GM12878 (cell line): ENCODE data around the gene NR6A1. TPM values are rescaled to one million over a fixed set of nuclear protein-coding genes. Genes with fewer than 3 reads are reported as not detected.

ENCODE experiments used
- ATAC-seq: fragments of 200-7000 bp; cut with Tn5 transposase; 3 replicates; pipeline ENCODE4 v1.9.1; 2020; ENCODE audit warnings: mild to moderate bottlenecking, moderate library complexity
- BruUV-seq: library from RNA; stranded (reverse); fragments of 400-500 nt; replicated peaks from 2 replicates; lab custom pipeline; 2021; lab: Mats Ljungman, UMichigan
- CTCF ChIA-PET: fragments of 300-600 bp; sonication (Branson Sonifier 250); formaldehyde crosslinking; extraction: SDS; loops from one replicate; lab custom pipeline; 2021; ENCODE audit warnings: inconsistent platforms; lab: Yijun Ruan, JAX
- POLR2A ChIA-PET: fragments of 350-600 bp; formaldehyde crosslinking; extraction: SDS; loops from one replicate; lab custom pipeline; 2021; ENCODE audit warnings: inconsistent platforms; lab: Charles Lee
- RAD21 ChIA-PET: fragments of 300-600 bp; sonication (Branson Sonifier 250); formaldehyde crosslinking; loops from one replicate; lab custom pipeline; 2023; ENCODE audit warnings: antibody characterized with exemption; ENCODE audit not compliant: unreplicated experiment; lab: Charles Lee
- SMC1A ChIA-PET: fragments of 300-600 bp; sonication (Branson Sonifier 250); formaldehyde crosslinking; loops from one replicate; lab custom pipeline; 2023; ENCODE audit not compliant: unreplicated experiment, uncharacterized antibody; lab: Charles Lee
- DNase-seq: peaks from one replicate; pipeline ENCODE4 v3.0.0-alpha.2; 2011; ENCODE audit warnings: low read depth, low spot score
- FAIRE-seq: peaks from 3 replicates; lab custom pipeline; 2011; peaks lifted over from hg19 to GRCh38; lab: Jason Lieb, UNC
- H2AFZ ChIP-seq: 2 replicates; pipeline ENCODE4 v1.6.0; 2011; ENCODE audit warnings: low read depth, low read length, control low read depth; ENCODE audit not compliant: control insufficient read depth
- H3K27ac ChIP-seq: 2 replicates; pipeline ENCODE4 v1.5.1; 2011; ENCODE audit warnings: control low read depth; ENCODE audit not compliant: control insufficient read depth, insufficient read depth
- H3K27me3 ChIP-seq, 2 experiments: replicated peaks in 1 of 2; 2 replicates each; pipeline versions ENCODE4 v1.6.0 to v1.6.1; 2011; ENCODE audit warnings: low read length in 1 of 2; ENCODE audit not compliant: control insufficient read depth in 2 of 2, insufficient read depth in 2 of 2
- H3K36me3 ChIP-seq, 2 experiments: 2 replicates each; pipeline ENCODE4 v1.5.1; 2011; ENCODE audit warnings: low read length in 1 of 2; ENCODE audit not compliant: control insufficient read depth in 2 of 2, insufficient read depth in 2 of 2
- H3K4me1 ChIP-seq: 2 replicates; pipeline ENCODE4 v1.6.1; 2011; ENCODE audit warnings: mild to moderate bottlenecking, low read length, moderate library complexity, mixed read lengths; ENCODE audit not compliant: control insufficient read depth, insufficient read depth
- H3K4me2 ChIP-seq: 2 replicates; pipeline ENCODE4 v1.6.0; 2011; ENCODE audit warnings: control low read depth; ENCODE audit not compliant: control insufficient read depth, insufficient read depth
- H3K4me3 ChIP-seq: fragments of 200-600 bp; sonication (generic); 2 replicates; pipeline ENCODE4 v1.5.1; 2016
- H3K79me2 ChIP-seq: 2 replicates; pipeline ENCODE4 v1.6.0; 2011; ENCODE audit warnings: low read length; ENCODE audit not compliant: control insufficient read depth, insufficient read depth
- H3K9ac ChIP-seq: 2 replicates; pipeline ENCODE4 v1.8.0; 2011; ENCODE audit warnings: low read length, control low read depth, mixed read lengths; ENCODE audit not compliant: control insufficient read depth, insufficient read depth
- H3K9me3 ChIP-seq: replicated peaks from 3 replicates; pipeline ENCODE4 v1.5.1; 2011; ENCODE audit warnings: mild to moderate bottlenecking, low read length; ENCODE audit not compliant: control insufficient read depth, insufficient read depth
- H4K20me1 ChIP-seq: 2 replicates; pipeline ENCODE4 v1.6.0; 2011; ENCODE audit not compliant: control insufficient read depth, insufficient read depth
- ATF2 ChIP-seq: IDR thresholded peaks from 2 replicates; pipeline ENCODE4 v1.6.1; 2012; ENCODE audit warnings: low read length, inconsistent platforms
- BCL11A ChIP-seq: IDR thresholded peaks from 2 replicates; pipeline ENCODE4 v1.6.1; 2011; ENCODE audit warnings: low read depth, low read length
- BHLHE40 ChIP-seq, 2 experiments: fragments of 450-650 bp in 1 of 2; IDR thresholded peaks; 2 replicates each; pipeline ENCODE4 v1.6.1; 2011 to 2017; ENCODE audit warnings: low read depth in 2 of 2, borderline replicate concordance in 1 of 2, improper control_type of control experiment in 1 of 2, low read length in 1 of 2, mild to moderate bottlenecking in 1 of 2
- CBX5 ChIP-seq: sonication (generic); IDR thresholded peaks from 2 replicates; pipeline ENCODE4 v1.6.1; 2016; ENCODE audit warnings: low read depth, moderate library complexity, mild to moderate bottlenecking, inconsistent platforms
- EZH2 ChIP-seq: IDR thresholded peaks from 2 replicates; pipeline ENCODE4 v1.6.1; 2012; ENCODE audit warnings: low read depth, mild to moderate bottlenecking, control low read depth, inconsistent platforms, low read length, borderline replicate concordance; ENCODE audit not compliant: control insufficient read depth
- IKZF1 ChIP-seq: fragments of 450-650 bp; conservative IDR thresholded peaks from 2 replicates; pipeline ENCODE4 v1.6.1; 2017; ENCODE audit warnings: antibody characterized with exemption, mild to moderate bottlenecking
- LARP7 ChIP-seq: fragments of 450-650 bp; IDR thresholded peaks from 2 replicates; pipeline ENCODE4 v1.6.1; 2017; ENCODE audit warnings: mild to moderate bottlenecking
- MEF2A ChIP-seq: IDR thresholded peaks from 2 replicates; pipeline ENCODE4 v1.6.1; 2011; ENCODE audit warnings: low read depth, mild to moderate bottlenecking, low read length, moderate library complexity; ENCODE audit not compliant: insufficient read depth
- MYC ChIP-seq: IDR thresholded peaks from 2 replicates; pipeline ENCODE4 v1.6.1; 2011; ENCODE audit warnings: mild to moderate bottlenecking, low read length, moderate library complexity, inconsistent platforms; ENCODE audit not compliant: insufficient read depth, insufficient replicate concordance, insufficient read length, severe bottlenecking
- PKNOX1 ChIP-seq: fragments of 450-650 bp; IDR thresholded peaks from 2 replicates; pipeline ENCODE4 v1.6.1; 2016; ENCODE audit warnings: mild to moderate bottlenecking
- PML ChIP-seq: IDR thresholded peaks from 2 replicates; pipeline ENCODE4 v1.6.1; 2012; ENCODE audit warnings: low read length, inconsistent platforms
- SIX5 ChIP-seq: IDR thresholded peaks from 2 replicates; pipeline ENCODE4 v1.6.1; 2011; ENCODE audit warnings: mild to moderate bottlenecking, low read depth, low read length, moderate library complexity; ENCODE audit not compliant: severe bottlenecking
- TBL1XR1 ChIP-seq: IDR thresholded peaks from 2 replicates; pipeline ENCODE4 v1.6.1; 2012; ENCODE audit warnings: low read depth, low read length, improper control_type of control experiment
- WGBS: methylation state at CpG from one replicate; pipeline ENCODE4 v1.1.6; 2016; ENCODE audit warnings: low lambda C conversion rate; ENCODE audit not compliant: insufficient replicate concordance, insufficient coverage; ENCODE audit errors: missing lambda C conversion rate; 5-methylcytosine and 5-hydroxymethylcytosine counted together
- in situ Hi-C: fragments of 300-500 bp; cut with MboI; formaldehyde crosslinking; loops from 9 replicates; pipeline ENCODE4 v1.14.3; 2018; ENCODE audit warnings: mixed read lengths
- intact Hi-C: fragments of 100-400 bp; cut with micrococcal nuclease; formaldehyde crosslinking; loops from one replicate; pipeline ENCODE4 v1.14.2; 2022; ENCODE audit not compliant: unreplicated experiment
- polyA plus RNA-seq, 11 experiments: library from polyadenylated mRNA; depleted of rRNA in 4 of 11; unstranded in 6 of 11; stranded (reverse) in 5 of 11; fragments of >200 nt; fragmentation: Nextera tagmentation in 4 of 11; fragmentation: Illumina TruSeq in 1 of 11; extraction: Ambion mirVana in 4 of 11; extraction: Trizol in 1 of 11; gene quantifications; 1 replicate in 1 of 11; 2 replicates in 10 of 11; pipeline versions ENCODE4 v1.2.1 to v1.2.3, GENCODE V29; 2011 to 2016; ENCODE audit warnings: inconsistent platforms in 2 of 11, missing spikeins in 2 of 11, low read depth in 1 of 11
- total RNA-seq, 4 experiments: library from RNA; depleted of rRNA in 3 of 4; stranded (reverse); fragments of >200 nt in 3 of 4; fragmentation: Illumina TruSeq in 1 of 4; extraction: Trizol in 1 of 4; gene quantifications; 2 replicates each; pipeline versions ENCODE4 v1.2.1 to v1.2.3, GENCODE V29; 2013 to 2021
- TF ChIP-seq, protein P1 (sequence below): IDR thresholded peaks from 2 replicates; pipeline ENCODE4 v1.6.1; 2012; ENCODE audit warnings: mild to moderate bottlenecking, low read depth, low read length

The NR6A1 gene
- total and polyA plus RNA-seq, 10 of the 15 experiments (the other 5 are each of a cell fraction or from before 2014, with no cell fraction given): 1.2 to 9.2 (median 4.6) TPM

DNA sequence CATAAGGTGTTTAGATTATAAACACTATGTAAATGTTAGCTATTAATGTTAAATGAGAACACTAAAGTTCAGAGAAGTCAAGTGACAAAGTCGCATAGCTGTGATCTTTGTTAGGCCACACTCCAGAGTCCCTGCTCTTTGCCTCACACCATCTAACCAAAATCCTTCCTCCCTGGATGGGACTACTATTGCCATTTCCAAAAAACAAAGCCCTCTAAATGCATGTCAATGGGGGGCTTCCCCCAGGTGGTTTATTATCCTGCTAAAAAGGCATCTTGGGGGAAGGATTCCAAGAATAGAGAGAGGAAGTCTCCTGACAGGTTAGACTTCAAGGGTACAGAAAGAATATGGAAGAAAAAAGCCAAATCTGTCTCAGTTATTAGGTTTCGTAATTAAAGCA is 10.4 kb downstream of the NR6A1 start:
- ChIA-PET RAD21 (interaction anchor here (0.9 to 2.6 kb wide), 4 partner anchors 9 to 224 kb away, joined by 3 to 6 read pairs (median 5); no protein-coding TSS in a partner anchor), CTCF (interaction anchor here (0.7 to 13.9 kb wide), 4 partner anchors 9 to 144 kb away, joined by 3 to 201 read pairs (median 92); partner anchors contain the start of gene WDR38), POLR2A (interaction anchor here (0.6 kb wide), 1 partner anchor 9 kb away, joined by 4 read pairs; no protein-coding TSS in a partner anchor), SMC1A (interaction anchor here (1.4 to 7.7 kb wide), 3 partner anchors 12 to 143 kb away, joined by 5 to 105 read pairs (median 17); no protein-coding TSS in a partner anchor)
- 100% methylated on average over 2 of the region's 2 CpGs for WGBS
- Histone ChIP-seq H3K9ac (no peak overlapping the region), H3K9me3 (no peaks in the 10 kb centered on the region), H3K4me3 (no peak overlapping the region), H2AFZ (no peak overlapping the region), H3K27me3 (no peaks in the 10 kb centered on the region), H3K79me2 (peaks cover 43% of the 10 kb centered on the region), H3K27ac (no peak overlapping the region), H3K4me1 (peaks cover 14% of the 10 kb centered on the region), H4K20me1 (no peaks in the 10 kb centered on the region), H3K4me2 (no peak overlapping the region), H3K36me3 (no peaks in the 10 kb centered on the region)
- intact Hi-C loops (no loop called here), in situ Hi-C loops (no loop called here)
- no peak for FAIRE-seq
- no peak for DNase-seq
- no peak for ATAC-seq
- BruUV-seq: no TSS peak
- no peak for TF ChIP-seq MEF2A
- TF ChIP-seq PML: no peak
- no peak for TF ChIP-seq SIX5
- TF ChIP-seq PKNOX1: no peak
- no peak for TF ChIP-seq MYC
- TF ChIP-seq IKZF1: no peak
- no peak for TF ChIP-seq BCL11A
- TF ChIP-seq TBL1XR1: no peak
- TF ChIP-seq EZH2: no peak
- TF ChIP-seq ATF2: no peak
- TF ChIP-seq LARP7: no peak
- TF ChIP-seq CBX5: no peak
- TF ChIP-seq, protein P1, sequence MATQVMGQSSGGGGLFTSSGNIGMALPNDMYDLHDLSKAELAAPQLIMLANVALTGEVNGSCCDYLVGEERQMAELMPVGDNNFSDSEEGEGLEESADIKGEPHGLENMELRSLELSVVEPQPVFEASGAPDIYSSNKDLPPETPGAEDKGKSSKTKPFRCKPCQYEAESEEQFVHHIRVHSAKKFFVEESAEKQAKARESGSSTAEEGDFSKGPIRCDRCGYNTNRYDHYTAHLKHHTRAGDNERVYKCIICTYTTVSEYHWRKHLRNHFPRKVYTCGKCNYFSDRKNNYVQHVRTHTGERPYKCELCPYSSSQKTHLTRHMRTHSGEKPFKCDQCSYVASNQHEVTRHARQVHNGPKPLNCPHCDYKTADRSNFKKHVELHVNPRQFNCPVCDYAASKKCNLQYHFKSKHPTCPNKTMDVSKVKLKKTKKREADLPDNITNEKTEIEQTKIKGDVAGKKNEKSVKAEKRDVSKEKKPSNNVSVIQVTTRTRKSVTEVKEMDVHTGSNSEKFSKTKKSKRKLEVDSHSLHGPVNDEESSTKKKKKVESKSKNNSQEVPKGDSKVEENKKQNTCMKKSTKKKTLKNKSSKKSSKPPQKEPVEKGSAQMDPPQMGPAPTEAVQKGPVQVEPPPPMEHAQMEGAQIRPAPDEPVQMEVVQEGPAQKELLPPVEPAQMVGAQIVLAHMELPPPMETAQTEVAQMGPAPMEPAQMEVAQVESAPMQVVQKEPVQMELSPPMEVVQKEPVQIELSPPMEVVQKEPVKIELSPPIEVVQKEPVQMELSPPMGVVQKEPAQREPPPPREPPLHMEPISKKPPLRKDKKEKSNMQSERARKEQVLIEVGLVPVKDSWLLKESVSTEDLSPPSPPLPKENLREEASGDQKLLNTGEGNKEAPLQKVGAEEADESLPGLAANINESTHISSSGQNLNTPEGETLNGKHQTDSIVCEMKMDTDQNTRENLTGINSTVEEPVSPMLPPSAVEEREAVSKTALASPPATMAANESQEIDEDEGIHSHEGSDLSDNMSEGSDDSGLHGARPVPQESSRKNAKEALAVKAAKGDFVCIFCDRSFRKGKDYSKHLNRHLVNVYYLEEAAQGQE: no peak
- no peak for TF ChIP-seq BHLHE40 (IDR thresholded peaks at IDR 0.05; ENCODE audit: borderline replicate concordance in 1 of 2, low read depth in 2 of 2, low read length in 1 of 2)
